A172 (cell line): ENCODE results near the gene TRH. TPM values are rescaled to one million over a fixed set of nuclear protein-coding genes. Genes with fewer than 3 reads are reported as not detected.
A peak's percentile ranks its signal among the peaks of the same experiment; 100 is the strongest.

ENCODE experiments used
- DNase-seq: peaks from one replicate; pipeline ENCODE4 v3.0.0-alpha.2; 2015; ENCODE audit warnings: low spot score
- total RNA-seq: library from RNA; depleted of rRNA; stranded (reverse); fragments of >200 nt; shearing (Covaris generic); gene quantifications from 2 replicates; pipeline ENCODE4 v1.2.3, GENCODE V29; 2014; rRNA removed

TRH gene
- not detected in 2 replicates for total RNA-seq

GRCh38 chr3:129974564-129974832 lies at the start of gene TRH:
TSS of gene TRH (plus strand) at chr3:129974720. CDS start at chr3:129975817, 1,097 bp downstream.
- no peak for DNase-seq

GRCh38 chr3:129927072-129927471 lies 47.4 kb upstream of the TRH start:
- no peak for DNase-seq

- DNase-seq, result no peak
Observed at GRCh38 chr3:129929383-129929782, 45.1 kb upstream of the TRH start.

GRCh38 chr3:129933471-129933870 lies 41.0 kb upstream of the TRH start:
- no peak for DNase-seq

GRCh38 chr3:129934234-129935123 lies 40.0 kb upstream of the TRH start:
- DNase-seq, result no peak

- DNase-seq, result peak; percentile 91
Observed at GRCh38 chr3:129936757-129937156, 37.8 kb upstream of the TRH start.

- DNase-seq, result no peak
Observed at GRCh38 chr3:129937717-129938116, 36.8 kb upstream of the TRH start.

- DNase-seq, result no peak
Observed at GRCh38 chr3:129938140-129938930, 36.2 kb upstream of the TRH start.

GRCh38 chr3:129940086-129940485 lies 34.4 kb upstream of the TRH start:
- DNase-seq, result no peak

- DNase-seq, result peak; percentile 69
Observed at GRCh38 chr3:129942296-129942695, 32.2 kb upstream of the TRH start.

- DNase-seq, result no peak
Observed at GRCh38 chr3:129943020-129943419, 31.5 kb upstream of the TRH start.

- DNase-seq, result no peak
Observed at GRCh38 chr3:129944709-129945108, 29.8 kb upstream of the TRH start.

- DNase-seq, result no peak
Observed at GRCh38 chr3:129947538-129948240, 26.8 kb upstream of the TRH start.

GRCh38 chr3:129950318-129951046 lies 24.0 kb upstream of the TRH start:
- DNase-seq, result no peak

- DNase-seq, result no peak
Observed at GRCh38 chr3:129952556-129953355, 21.8 kb upstream of the TRH start.

GRCh38 chr3:129953621-129954020 lies 20.9 kb upstream of the TRH start:
- DNase-seq, result no peak

- no peak for DNase-seq
Observed at GRCh38 chr3:129954514-129954913, 20.0 kb upstream of the TRH start.

- no peak for DNase-seq
Observed at GRCh38 chr3:129956936-129957335, 17.6 kb upstream of the TRH start.

GRCh38 chr3:129958755-129959154 lies 15.8 kb upstream of the TRH start:
- DNase-seq, result no peak

GRCh38 chr3:129961141-129961541 lies 13.4 kb upstream of the TRH start:
- DNase-seq, result no peak

- no peak for DNase-seq
Observed at GRCh38 chr3:129962600-129962999, 11.9 kb upstream of the TRH start.
